Panc1 (cell line): ENCODE data around the gene PPP6R2. TPM values are rescaled to one million over a fixed set of nuclear protein-coding genes. Genes with fewer than 3 reads are reported as not detected.

ENCODE experiments used
- ATAC-seq: fragments of 200-7000 bp; cut with Tn5 transposase; 2 replicates; pipeline ENCODE4 v1.9.1; 2020; ENCODE audit warnings: mild to moderate bottlenecking, moderate library complexity
- BruUV-seq: library from RNA; stranded (reverse); fragments of 400-500 nt; replicated peaks from 2 replicates; lab custom pipeline; 2021; lab: Mats Ljungman, UMichigan
- CTCF ChIA-PET: fragments of 300-600 bp; sonication (Branson Sonifier 250); formaldehyde crosslinking; loops from one replicate; lab custom pipeline; 2022; ENCODE audit warnings: antibody characterized with exemption; lab: Charles Lee
- POLR2A ChIA-PET: fragments of 300-600 bp; sonication (Branson Sonifier 250); formaldehyde crosslinking; loops from one replicate; lab custom pipeline; 2022; ENCODE audit warnings: antibody characterized with exemption; lab: Charles Lee
- DNase-seq: peaks from one replicate; pipeline ENCODE4 v3.0.0-alpha.2; 2010; ENCODE audit warnings: low read depth, low spot score
- H3K27ac ChIP-seq: 2 replicates; pipeline ENCODE4 v1.5.1; 2011; ENCODE audit warnings: mild to moderate bottlenecking, low read length, inconsistent platforms
- H3K27me3 ChIP-seq: fragments of 200-500 bp; sonication (Bioruptor generic); 2 replicates; pipeline ENCODE4 v1.6.0; 2014; ENCODE audit warnings: low read length, inconsistent platforms; ENCODE audit not compliant: control insufficient read depth, insufficient read depth
- H3K36me3 ChIP-seq: fragments of 200-500 bp; sonication (Bioruptor generic); 2 replicates; pipeline ENCODE4 v1.5.1; 2014; ENCODE audit warnings: inconsistent platforms, mild to moderate bottlenecking, low read length, moderate library complexity; ENCODE audit not compliant: control insufficient read depth, insufficient read depth
- H3K4me1 ChIP-seq: 2 replicates; pipeline ENCODE4 v1.5.1; 2011; ENCODE audit warnings: inconsistent platforms, mild to moderate bottlenecking, low read length, moderate library complexity; ENCODE audit not compliant: control insufficient read depth, insufficient read depth
- H3K4me3 ChIP-seq, 2 experiments: 2 replicates each; pipeline ENCODE4 v1.5.1; 2011 to 2012; ENCODE audit warnings: low read depth in 2 of 2, low read length in 2 of 2, mild to moderate bottlenecking in 2 of 2, inconsistent platforms in 1 of 2, moderate library complexity in 1 of 2
- H3K9me3 ChIP-seq: fragments of 200-500 bp; sonication (Bioruptor generic); 2 replicates; pipeline ENCODE4 v1.5.1; 2014; ENCODE audit warnings: low read depth, mild to moderate bottlenecking, inconsistent platforms, low read length, moderate library complexity; ENCODE audit not compliant: control insufficient read depth, insufficient read depth
- POLR2AphosphoS5 ChIP-seq: IDR thresholded peaks from 2 replicates; pipeline ENCODE4 v1.6.1; 2012; ENCODE audit warnings: mild to moderate bottlenecking, low read depth, low read length, moderate library complexity
- REST ChIP-seq, 2 experiments: IDR thresholded peaks; 2 replicates each; pipeline ENCODE4 v1.6.1; 2011 to 2012; ENCODE audit warnings: low read depth in 2 of 2, control low read depth in 1 of 2, low read length in 1 of 2, mild to moderate bottlenecking in 1 of 2, moderate library complexity in 1 of 2; ENCODE audit not compliant: insufficient read depth in 1 of 2
- SIN3A ChIP-seq: IDR thresholded peaks from 2 replicates; pipeline ENCODE4 v1.6.1; 2012; ENCODE audit warnings: low read depth, mild to moderate bottlenecking, low read length, moderate library complexity, borderline replicate concordance; ENCODE audit not compliant: insufficient read depth
- TCF7L2 ChIP-seq: IDR thresholded peaks from 2 replicates; pipeline ENCODE4 v1.6.1; 2011; ENCODE audit warnings: mild to moderate bottlenecking, low read depth, low read length, inconsistent platforms
- in situ Hi-C: cut with HindIII; loops from 2 replicates; pipeline ENCODE4 v1.10.0; 2016; ENCODE audit warnings: low sequenced_read_pairs, low pct_unique_long_range_greater_than_20kb
- intact Hi-C: fragments of 100-400 bp; cut with micrococcal nuclease; formaldehyde crosslinking; loops from one replicate; pipeline ENCODE4 v1.10.0; 2022; ENCODE audit not compliant: unreplicated experiment
- total RNA-seq: library from RNA; stranded (reverse); gene quantifications from one replicate; pipeline ENCODE4 v1.2.1, GENCODE V29; 2021; ENCODE audit not compliant: unreplicated experiment
- TF ChIP-seq, protein P1 (sequence below): fragments of 450-650 bp; IDR thresholded peaks from 2 replicates; pipeline ENCODE4 v1.5.1; 2017; ENCODE audit warnings: mild to moderate bottlenecking

Gene PPP6R2
- total RNA-seq, 1 experiment from 2014 or later, result 52.8 TPM

- ChIA-PET CTCF (no interaction called here), POLR2A (no interaction called here)
- BruUV-seq, result no TSS peak
- H3K36me3 ChIP-seq, result peaks cover 7% of the 10 kb centered on the region; the same call in 1 of the 2 replicates
- no peak for DNase-seq
- in situ Hi-C loops, result no loop called here
- H3K27ac ChIP-seq, result no peak overlapping the region
- no peaks in the 10 kb centered on the region for H3K9me3 ChIP-seq
- no peaks in the 10 kb centered on the region for H3K27me3 ChIP-seq
- ATAC-seq, result no peak
- no peaks in the 10 kb centered on the region for H3K4me1 ChIP-seq
- intact Hi-C loops, result no loop called here
- H3K4me3 ChIP-seq, result no peak overlapping the region
- TF ChIP-seq TCF7L2, result no peak
- TF ChIP-seq, protein P1, sequence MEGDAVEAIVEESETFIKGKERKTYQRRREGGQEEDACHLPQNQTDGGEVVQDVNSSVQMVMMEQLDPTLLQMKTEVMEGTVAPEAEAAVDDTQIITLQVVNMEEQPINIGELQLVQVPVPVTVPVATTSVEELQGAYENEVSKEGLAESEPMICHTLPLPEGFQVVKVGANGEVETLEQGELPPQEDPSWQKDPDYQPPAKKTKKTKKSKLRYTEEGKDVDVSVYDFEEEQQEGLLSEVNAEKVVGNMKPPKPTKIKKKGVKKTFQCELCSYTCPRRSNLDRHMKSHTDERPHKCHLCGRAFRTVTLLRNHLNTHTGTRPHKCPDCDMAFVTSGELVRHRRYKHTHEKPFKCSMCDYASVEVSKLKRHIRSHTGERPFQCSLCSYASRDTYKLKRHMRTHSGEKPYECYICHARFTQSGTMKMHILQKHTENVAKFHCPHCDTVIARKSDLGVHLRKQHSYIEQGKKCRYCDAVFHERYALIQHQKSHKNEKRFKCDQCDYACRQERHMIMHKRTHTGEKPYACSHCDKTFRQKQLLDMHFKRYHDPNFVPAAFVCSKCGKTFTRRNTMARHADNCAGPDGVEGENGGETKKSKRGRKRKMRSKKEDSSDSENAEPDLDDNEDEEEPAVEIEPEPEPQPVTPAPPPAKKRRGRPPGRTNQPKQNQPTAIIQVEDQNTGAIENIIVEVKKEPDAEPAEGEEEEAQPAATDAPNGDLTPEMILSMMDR, result no peak
- no peak for TF ChIP-seq REST (IDR thresholded peaks at IDR 0.05; ENCODE audit: insufficient read depth in 1 of 2, low read depth in 2 of 2, low read length in 1 of 2)
- TF ChIP-seq POLR2AphosphoS5, result no peak
These were observed 71.5 kb downstream of the PPP6R2 start for GRCh38 chr22:50414476-50415248.

DNA sequence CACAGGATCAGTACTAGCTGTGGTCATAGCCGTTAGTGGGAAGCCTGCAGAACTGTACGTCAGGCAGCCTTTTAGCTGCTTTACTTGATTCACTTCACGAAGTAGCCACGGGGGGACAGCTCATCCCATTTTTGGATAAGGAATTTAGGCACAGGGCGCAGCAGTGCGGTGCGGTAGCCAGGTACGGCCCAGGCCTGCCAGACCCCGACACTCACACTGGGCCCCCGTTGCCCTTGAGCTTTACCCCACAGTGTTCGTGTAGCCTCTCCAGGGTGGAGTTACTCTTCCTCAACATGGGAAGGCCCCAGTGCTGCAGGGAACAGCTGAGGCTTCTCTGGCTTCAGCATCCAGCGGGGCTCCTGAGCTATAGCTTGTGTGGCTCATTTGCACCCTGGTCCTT is 72.3 kb downstream of the PPP6R2 start:
- no peaks in the 10 kb centered on the region for H3K4me1 ChIP-seq
- in situ Hi-C loops (no loop called here), intact Hi-C loops (no loop called here)
- ATAC-seq (no peak), DNase-seq (no peak)
- ChIA-PET CTCF (no interaction called here), POLR2A (no interaction called here)
- no peak overlapping the region for H3K27ac ChIP-seq
- peaks cover 7% of the 10 kb centered on the region; the same call in 1 of the 2 replicates for H3K36me3 ChIP-seq
- TF ChIP-seq REST (IDR thresholded peaks at IDR 0.05; ENCODE audit: insufficient read depth in 1 of 2, low read depth in 2 of 2, low read length in 1 of 2) (no peak), SIN3A (no peak), TCF7L2 (no peak), POLR2AphosphoS5 (no peak)
- TF ChIP-seq, protein P1, result no peak
- H3K27me3 ChIP-seq, result no peaks in the 10 kb centered on the region
- BruUV-seq, result no TSS peak
- no peaks in the 10 kb centered on the region for H3K9me3 ChIP-seq
- H3K4me3 ChIP-seq, result no peak overlapping the region
